A673 (cell line): ENCODE data around the gene GON4L.

Source experiments
- CTCF ChIP-seq: fragments of 300-800, 200-600 bp; sonication (generic); conservative IDR thresholded peaks from 2 replicates; pipeline ENCODE4 v1.5.1; 2017; ENCODE audit warnings: low read depth, mild to moderate bottlenecking, antibody characterized with exemption, low read length, moderate library complexity, mixed read lengths
- EZH2 ChIP-seq: fragments of 200-600 bp; sonication (generic); IDR thresholded peaks from 2 replicates; pipeline ENCODE4 v1.6.1; 2017; ENCODE audit warnings: borderline replicate concordance, low read depth, mild to moderate bottlenecking, mixed read lengths, antibody characterized with exemption, low read length; ENCODE audit not compliant: poor library complexity, severe bottlenecking

- TF ChIP-seq CTCF (no peak), EZH2 (no peak)
These were observed 12.1 kb downstream of the GON4L start for GRCh38 chr1:155844860-155845421.
